H1 (cell line): ENCODE results near the gene MGMT. TPM values are rescaled to one million over a fixed set of nuclear protein-coding genes. Genes with fewer than 3 reads are reported as not detected.

ENCODE experiments used
- CEBPB ChIP-seq: IDR thresholded peaks from 2 replicates; pipeline ENCODE4 v1.6.1; 2012; ENCODE audit warnings: low read depth, low read length
- CHD7 ChIP-seq: fragments of 300-600 bp; sonication (generic); IDR thresholded peaks from 2 replicates; pipeline ENCODE4 v1.7.1; 2012; ENCODE audit warnings: low read length, moderate library complexity, mild to moderate bottlenecking, inconsistent platforms; ENCODE audit not compliant: insufficient replicate concordance
- EGR1 ChIP-seq: IDR thresholded peaks from 2 replicates; pipeline ENCODE4 v1.6.1; 2011; ENCODE audit warnings: low read depth, low read length, borderline replicate concordance
- HDAC6 ChIP-seq: IDR thresholded peaks from one replicate; pipeline ENCODE4 v1.7.1; 2012; ENCODE audit warnings: low read depth, mild to moderate bottlenecking, inconsistent platforms, low read length, moderate library complexity
- KDM5A ChIP-seq: fragments of 200-600 bp; IDR thresholded peaks from 2 replicates; pipeline ENCODE4 v1.7.1; 2012; ENCODE audit warnings: mild to moderate bottlenecking, low read length, inconsistent platforms, mixed read lengths
- RAD21 ChIP-seq, 2 experiments: IDR thresholded peaks in 1 of 2; conservative IDR thresholded peaks in 1 of 2; 2 replicates each; pipeline ENCODE4 v1.6.1; 2011; ENCODE audit warnings: low read depth in 2 of 2, low read length in 2 of 2, improper control_type of control experiment in 1 of 2, inconsistent platforms in 1 of 2, mild to moderate bottlenecking in 1 of 2, moderate library complexity in 1 of 2
- RFX5 ChIP-seq: IDR thresholded peaks from 2 replicates; pipeline ENCODE4 v1.6.1; 2011; ENCODE audit warnings: low read depth, low read length, improper control_type of control experiment, borderline replicate concordance
- RXRA ChIP-seq: IDR thresholded peaks from 2 replicates; pipeline ENCODE4 v1.6.1; 2011; ENCODE audit warnings: low read depth, mild to moderate bottlenecking, low read length, moderate library complexity; ENCODE audit not compliant: insufficient read depth
- SAP30 ChIP-seq: fragments of 300-600 bp; sonication (generic); IDR thresholded peaks from 2 replicates; pipeline ENCODE4 v1.7.1; 2012; ENCODE audit warnings: low read length, moderate library complexity, mild to moderate bottlenecking, inconsistent platforms; ENCODE audit not compliant: insufficient read depth, insufficient replicate concordance
- SP2 ChIP-seq: IDR thresholded peaks from 2 replicates; pipeline ENCODE4 v1.6.1; 2012; ENCODE audit warnings: mild to moderate bottlenecking, low read length, inconsistent platforms
- SUZ12 ChIP-seq: fragments of 200-600 bp; sonication (generic); IDR thresholded peaks from 2 replicates; pipeline ENCODE4 v1.6.1; 2012; ENCODE audit warnings: mild to moderate bottlenecking, inconsistent platforms, low read length, moderate library complexity, mixed read lengths
- TAF7 ChIP-seq: optimal IDR thresholded peaks from 2 replicates; pipeline ENCODE3; 2011; ENCODE audit warnings: low read depth, mild to moderate bottlenecking, inconsistent platforms, low read length, moderate library complexity, borderline replicate concordance
- polyA plus RNA-seq, 7 experiments: library from polyadenylated mRNA; depleted of rRNA in 3 of 7; stranded (reverse) in 5 of 7; unstranded in 2 of 7; fragments of >200 nt in 5 of 7; fragments of 200-250 nt in 2 of 7; gene quantifications; 1 replicate in 5 of 7; 2 replicates in 1 of 7; 4 replicates in 1 of 7; pipeline versions ENCODE4 v1.2.1 to v1.2.3, GENCODE V29; 2011 to 2013; ENCODE audit warnings: missing spikeins in 2 of 7, mixed read lengths in 2 of 7
- total RNA-seq: library from RNA; stranded (reverse); fragmentation: NEBNext Ultra II Directional; extraction: Animal tissue kit (Norgen Biotek cat#: 25700); gene quantifications from 2 replicates; pipeline ENCODE4 v1.2.1, GENCODE V29; 2021

The MGMT gene
- total and polyA plus RNA-seq, 2 of the 8 experiments (the other 6 are each of a cell fraction or from before 2014, with no cell fraction given) = 9.9 to 10.7 TPM

DNA sequence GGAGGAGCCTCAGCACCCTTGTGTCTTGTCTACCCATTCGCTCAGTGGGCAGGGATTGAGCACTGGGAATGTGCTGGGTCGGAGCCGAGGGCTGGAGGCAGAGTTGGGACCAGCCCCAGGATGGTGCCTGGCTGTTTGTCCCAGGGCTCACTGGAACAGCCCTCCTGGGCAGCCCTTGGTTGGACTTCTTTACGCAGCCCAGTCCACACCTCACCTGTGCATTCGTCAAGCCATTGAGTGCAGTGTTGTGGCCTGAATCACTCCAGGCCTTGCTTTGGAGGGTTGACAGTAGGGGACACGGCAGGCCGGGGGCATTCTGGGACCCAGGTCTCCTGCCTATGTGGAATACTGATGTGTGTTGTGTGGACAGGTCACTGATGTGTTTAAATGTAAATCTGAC, 229.6 kb downstream of the MGMT start (continued):
- TF ChIP-seq CHD7 = no peak
- TF ChIP-seq RXRA = no peak
- TF ChIP-seq EGR1 = no peak
- TF ChIP-seq KDM5A = no peak
- TF ChIP-seq SAP30 = no peak
- TF ChIP-seq RFX5 = no peak
- no peak for TF ChIP-seq SP2
- TF ChIP-seq HDAC6 = no peak
- no peak for TF ChIP-seq TAF7
- TF ChIP-seq RAD21 (IDR thresholded peaks at IDR 0.05 in 1 of 2, conservative IDR thresholded peaks at IDR 0.05 in 1 of 2; ENCODE audit: low read depth in 2 of 2, low read length in 2 of 2) = no peak
- no peak for TF ChIP-seq SUZ12
- no peak for TF ChIP-seq CEBPB
